GM12864 (cell line): ENCODE measurements around the gene SYTL5.

Experiments used
- DNase-seq: peaks from one replicate; pipeline ENCODE4 v3.0.0-alpha.2; 2011; ENCODE audit warnings: low read depth
- H3K4me3 ChIP-seq: 2 replicates; pipeline ENCODE4 v1.5.1; 2011; ENCODE audit warnings: mild to moderate bottlenecking, low read depth, low read length, control low read depth
- TF ChIP-seq, protein P1 (sequence below): IDR thresholded peaks from 2 replicates; pipeline ENCODE4 v1.5.1; 2011; ENCODE audit warnings: low read depth, mild to moderate bottlenecking, moderate library complexity, low read length, control low read depth, inconsistent platforms; ENCODE audit errors: missing control alignments

SYTL5 gene

DNA sequence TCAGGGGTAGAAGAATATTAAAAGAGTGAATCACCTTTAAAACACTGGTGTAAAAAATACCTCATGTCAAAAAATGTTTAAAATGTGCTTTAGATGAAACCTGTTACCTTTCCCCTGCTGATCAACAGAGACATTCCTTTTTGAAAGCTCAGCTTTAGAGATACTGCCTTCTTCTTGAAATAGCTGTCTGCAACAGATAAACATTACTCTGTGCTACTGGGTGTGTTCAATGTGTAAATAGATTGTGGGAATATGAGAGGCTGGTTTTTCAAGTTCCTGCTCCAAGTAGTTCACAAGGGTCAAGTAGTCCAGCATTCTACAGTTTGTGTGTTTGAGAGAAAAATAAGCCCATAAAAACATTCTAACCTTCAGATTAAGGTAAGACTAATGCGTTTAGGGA lies at the start of gene SYTL5:
Gene SYTL5 (plus strand): TSS at position 263 of the 400 bp plus-strand sequence. CDS start 27,337 bp downstream, outside the sequence.
- DNase-seq, result no peak
- no peak within 1 kb of the TSS for H3K4me3 ChIP-seq
- TF ChIP-seq, protein P1, sequence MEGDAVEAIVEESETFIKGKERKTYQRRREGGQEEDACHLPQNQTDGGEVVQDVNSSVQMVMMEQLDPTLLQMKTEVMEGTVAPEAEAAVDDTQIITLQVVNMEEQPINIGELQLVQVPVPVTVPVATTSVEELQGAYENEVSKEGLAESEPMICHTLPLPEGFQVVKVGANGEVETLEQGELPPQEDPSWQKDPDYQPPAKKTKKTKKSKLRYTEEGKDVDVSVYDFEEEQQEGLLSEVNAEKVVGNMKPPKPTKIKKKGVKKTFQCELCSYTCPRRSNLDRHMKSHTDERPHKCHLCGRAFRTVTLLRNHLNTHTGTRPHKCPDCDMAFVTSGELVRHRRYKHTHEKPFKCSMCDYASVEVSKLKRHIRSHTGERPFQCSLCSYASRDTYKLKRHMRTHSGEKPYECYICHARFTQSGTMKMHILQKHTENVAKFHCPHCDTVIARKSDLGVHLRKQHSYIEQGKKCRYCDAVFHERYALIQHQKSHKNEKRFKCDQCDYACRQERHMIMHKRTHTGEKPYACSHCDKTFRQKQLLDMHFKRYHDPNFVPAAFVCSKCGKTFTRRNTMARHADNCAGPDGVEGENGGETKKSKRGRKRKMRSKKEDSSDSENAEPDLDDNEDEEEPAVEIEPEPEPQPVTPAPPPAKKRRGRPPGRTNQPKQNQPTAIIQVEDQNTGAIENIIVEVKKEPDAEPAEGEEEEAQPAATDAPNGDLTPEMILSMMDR, result no peak

DNA sequence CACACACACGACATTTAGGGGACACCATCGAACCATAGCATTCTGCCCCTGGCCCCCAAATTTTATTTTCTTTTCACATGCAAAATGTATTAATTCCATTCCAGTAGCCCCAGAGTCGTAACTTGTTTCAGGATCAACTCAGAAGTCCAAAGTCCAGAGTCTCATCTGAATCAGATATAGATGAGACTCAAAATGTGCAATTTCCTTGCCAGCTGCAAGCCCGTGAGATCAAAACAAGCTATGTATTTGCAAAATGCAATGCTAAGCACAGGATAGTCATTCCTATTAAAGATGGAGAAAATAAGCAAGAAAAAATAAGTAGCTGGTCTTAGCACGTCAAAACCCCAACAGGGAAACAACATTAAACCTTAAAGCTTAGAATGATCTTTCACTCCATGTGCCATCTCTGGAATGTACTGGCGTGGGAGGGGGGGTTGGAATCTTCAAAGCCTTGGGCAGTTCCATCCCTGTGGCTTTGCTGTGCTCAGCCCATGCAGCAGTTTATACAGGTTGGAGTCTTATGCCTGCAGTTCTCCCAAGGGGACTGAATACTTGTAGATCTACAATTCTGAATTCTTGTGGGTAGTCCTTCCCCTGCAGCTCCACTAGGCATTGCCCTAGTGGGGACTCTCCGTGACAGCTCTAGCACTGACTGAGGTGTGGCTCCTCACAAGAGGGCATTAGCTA lies 47.7 kb upstream of the SYTL5 start:
- DNase-seq, result no peak
- no peak overlapping the region for H3K4me3 ChIP-seq
- TF ChIP-seq, protein P1, result no peak

DNA sequence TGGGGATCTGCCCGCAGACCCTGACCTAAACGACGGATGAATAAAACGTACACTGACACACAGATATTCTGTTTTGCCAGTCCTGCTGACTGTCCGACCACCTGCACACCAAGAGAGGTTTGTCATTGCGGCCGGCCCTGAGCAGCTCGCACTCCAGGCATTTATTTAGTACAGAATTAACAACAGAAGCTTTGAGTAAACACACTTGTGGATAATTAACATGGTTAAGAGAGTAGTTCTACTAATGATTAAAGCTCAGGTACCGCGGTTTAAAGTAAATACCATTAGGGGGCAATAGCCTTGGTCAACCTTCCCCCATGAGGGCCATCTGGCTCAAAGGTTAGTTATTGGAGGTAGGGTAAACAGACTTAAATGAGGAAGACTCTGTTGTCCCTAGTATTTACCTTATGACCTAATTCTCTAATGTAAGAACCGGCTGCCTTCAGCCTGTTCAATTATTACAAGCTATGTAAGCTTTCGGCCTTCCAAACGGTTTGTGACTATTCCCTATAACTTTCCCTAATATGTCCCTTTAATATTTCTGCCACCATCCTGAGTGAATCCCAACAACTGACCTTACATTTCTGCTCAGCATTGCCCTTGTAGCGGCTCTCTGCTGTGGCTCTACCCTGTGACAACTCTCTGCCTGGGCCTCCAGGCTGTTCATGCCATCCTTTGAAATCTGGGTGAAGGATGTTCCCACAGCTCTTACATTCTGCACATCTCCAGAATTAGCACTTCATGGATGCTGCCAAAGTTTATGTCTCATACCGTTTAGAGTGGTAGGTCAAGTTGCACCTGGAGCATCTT lies 46.9 kb upstream of the SYTL5 start:
- TF ChIP-seq, protein P1, result no peak
- DNase-seq, result no peak
- no peak overlapping the region for H3K4me3 ChIP-seq

DNA sequence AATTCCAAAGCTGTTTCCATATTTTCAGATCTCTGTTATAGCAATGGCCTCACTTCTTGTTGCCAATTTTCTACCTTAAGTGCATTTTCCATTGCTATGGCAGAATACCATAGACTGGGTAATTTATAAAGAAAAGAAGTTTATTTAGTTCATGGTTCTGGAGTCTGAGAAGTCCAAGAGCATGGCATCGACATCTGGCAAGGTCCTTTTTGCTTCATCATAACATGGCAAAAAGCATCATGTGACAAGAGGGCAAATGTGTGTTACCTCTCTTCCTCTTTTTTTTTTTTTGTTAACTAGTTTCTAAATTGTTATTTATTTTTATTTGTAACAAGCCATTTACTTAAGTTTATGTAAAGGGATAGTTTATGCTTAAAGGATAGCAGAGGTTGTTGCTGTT lies 45.2 kb upstream of the SYTL5 start:
- TF ChIP-seq, protein P1, result no peak
- no peak for DNase-seq

DNA sequence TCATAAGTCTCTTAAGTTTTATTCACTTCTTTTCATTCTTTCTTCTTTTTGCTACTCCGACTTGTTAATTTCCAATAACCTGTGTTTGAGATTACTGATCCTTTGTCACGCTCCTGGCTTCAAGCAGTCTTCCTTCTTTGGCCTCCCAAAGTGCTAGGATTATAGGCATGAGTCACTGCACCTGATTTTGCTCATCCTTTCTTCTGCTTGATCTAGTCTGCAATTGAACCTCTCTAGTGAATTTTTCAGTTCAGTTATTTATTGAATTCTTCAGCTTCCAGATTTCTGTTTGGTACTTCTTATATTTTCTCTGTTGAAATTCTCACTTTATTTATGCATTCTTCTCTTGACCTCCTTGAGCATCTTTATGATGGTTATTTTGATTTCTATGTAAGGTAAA lies 38.6 kb upstream of the SYTL5 start:
- DNase-seq, result no peak
- TF ChIP-seq, protein P1, result no peak
- no peak overlapping the region for H3K4me3 ChIP-seq

More for the DNA sequence above, 45.2 kb upstream of the SYTL5 start:
- H3K4me3 ChIP-seq, result no peak overlapping the region

DNA sequence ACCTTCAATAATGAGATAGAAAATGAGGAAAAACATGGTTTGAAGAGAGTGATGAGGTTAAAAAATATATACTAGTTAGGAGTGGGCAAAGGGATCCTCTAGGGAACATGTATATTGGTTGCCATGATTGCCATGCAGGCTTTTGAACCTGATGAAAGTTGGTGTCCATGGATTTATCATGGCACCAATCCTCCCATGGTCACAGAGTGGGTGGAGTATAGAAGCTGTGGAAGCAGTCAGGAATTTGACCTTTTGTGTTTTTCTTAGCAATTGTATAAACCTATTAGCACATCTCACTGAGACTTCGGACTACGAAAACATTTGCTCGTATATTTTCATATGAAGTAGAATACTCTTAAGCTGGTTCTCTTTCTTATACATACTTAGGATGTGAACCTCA lies 30.9 kb upstream of the SYTL5 start:
- DNase-seq, result no peak
- TF ChIP-seq, protein P1, result no peak
- no peak overlapping the region for H3K4me3 ChIP-seq
